Frontal cortex (tissue), 4 donors: ENCODE data around the gene DTYMK. TPM values are rescaled to one million over a fixed set of nuclear protein-coding genes. Genes with fewer than 3 reads are reported as not detected.
A peak's percentile ranks its signal among the peaks of the same experiment; 100 is the strongest.
"Not testable (repeated sequence)": the region's sequence is repeated elsewhere in the genome, so short reads cannot be mapped to it uniquely, and the experiment has no call there.

Source experiments
- DNase-seq, 2 donors: peaks; one replicate each; pipeline ENCODE4 v3.0.0; 2012; ENCODE audit warnings: low spot score in 2 of 2
- FAIRE-seq: peaks from 2 replicates; lab custom pipeline; 2012; peaks lifted over from hg19 to GRCh38; lab: Jason Lieb, UNC
- total RNA-seq: library from RNA; depleted of rRNA; stranded (reverse); fragments of >200 nt; gene quantifications from one replicate; pipeline ENCODE4 v1.2.3, GENCODE V29; 2014
- donor health status: control.
- donor health status: control.
- donor health status: control.

Gene DTYMK
- total RNA-seq, 1 donor from 2014 or later: 8.6 TPM

DNA sequence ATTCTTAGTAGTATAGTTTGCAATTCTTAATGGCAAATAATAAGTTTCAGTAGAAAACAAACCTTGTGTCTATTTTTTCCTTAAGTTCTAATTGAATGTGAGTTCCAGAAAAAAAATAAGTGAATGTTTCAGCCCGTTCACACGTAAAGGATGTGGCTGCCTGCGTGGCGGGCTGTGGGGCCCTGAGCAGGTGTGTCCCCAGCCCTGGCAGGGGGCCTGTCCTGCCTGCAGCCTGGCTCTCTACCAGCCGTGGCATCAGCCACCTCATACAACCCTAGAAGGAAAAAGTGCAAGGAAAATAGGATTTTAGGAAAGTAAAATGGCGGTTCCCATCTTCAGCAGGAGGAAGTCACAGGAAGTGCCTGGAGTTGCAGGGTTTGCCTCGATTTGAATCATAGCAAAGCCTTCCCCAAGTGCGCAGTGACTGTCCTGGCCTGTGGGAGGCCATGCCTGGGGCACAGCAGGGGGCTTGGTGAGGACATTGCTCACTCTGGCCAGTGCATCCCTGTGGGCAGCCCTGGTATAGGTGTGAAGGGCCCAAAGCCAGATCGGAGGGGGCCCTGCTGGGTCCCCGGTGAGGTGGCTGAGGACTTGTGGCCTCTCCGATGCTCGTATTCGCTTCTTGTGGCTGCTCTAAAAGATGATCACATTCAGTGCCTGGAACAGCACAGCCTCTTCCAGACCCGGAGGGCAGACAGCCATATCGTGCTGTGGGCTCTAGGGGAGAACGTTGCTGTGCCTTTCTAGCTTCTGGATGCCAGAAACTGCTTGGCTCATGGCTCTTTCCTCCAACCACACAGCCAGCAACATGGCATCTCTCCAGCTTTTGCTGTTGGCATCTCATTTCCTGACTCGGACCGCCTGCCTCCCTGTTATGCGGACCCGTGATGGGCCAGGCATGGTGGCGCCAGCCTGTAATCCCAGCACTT, 12.6 kb downstream of the DTYMK start:
- DNase-seq: no peak
- FAIRE-seq: no peak

DNA sequence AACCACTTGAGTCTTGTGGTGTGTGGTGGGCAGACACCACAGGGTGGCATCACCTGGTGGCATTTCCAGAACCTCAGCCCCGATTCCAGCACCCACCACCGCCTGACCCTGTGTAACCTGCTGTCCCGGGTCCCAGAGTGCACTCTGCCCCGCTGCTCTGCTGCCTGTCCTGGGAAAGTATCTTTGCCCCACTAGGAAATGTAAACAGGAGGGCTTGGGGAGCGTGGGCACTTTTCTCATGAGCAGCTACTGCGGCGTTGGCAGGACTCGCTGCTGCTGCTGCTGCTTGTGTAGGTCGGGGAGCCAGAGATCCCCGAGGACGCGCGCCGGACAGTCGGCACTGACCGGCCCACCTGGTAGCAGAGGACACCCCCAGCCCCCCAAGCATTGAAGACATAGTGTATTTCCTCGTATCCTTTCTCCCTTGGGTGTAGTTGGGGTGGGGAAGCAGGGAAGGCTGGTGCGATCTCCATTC, 13.4 kb downstream of the DTYMK start:
- no peak for FAIRE-seq
- DNase-seq: no peak

DNA sequence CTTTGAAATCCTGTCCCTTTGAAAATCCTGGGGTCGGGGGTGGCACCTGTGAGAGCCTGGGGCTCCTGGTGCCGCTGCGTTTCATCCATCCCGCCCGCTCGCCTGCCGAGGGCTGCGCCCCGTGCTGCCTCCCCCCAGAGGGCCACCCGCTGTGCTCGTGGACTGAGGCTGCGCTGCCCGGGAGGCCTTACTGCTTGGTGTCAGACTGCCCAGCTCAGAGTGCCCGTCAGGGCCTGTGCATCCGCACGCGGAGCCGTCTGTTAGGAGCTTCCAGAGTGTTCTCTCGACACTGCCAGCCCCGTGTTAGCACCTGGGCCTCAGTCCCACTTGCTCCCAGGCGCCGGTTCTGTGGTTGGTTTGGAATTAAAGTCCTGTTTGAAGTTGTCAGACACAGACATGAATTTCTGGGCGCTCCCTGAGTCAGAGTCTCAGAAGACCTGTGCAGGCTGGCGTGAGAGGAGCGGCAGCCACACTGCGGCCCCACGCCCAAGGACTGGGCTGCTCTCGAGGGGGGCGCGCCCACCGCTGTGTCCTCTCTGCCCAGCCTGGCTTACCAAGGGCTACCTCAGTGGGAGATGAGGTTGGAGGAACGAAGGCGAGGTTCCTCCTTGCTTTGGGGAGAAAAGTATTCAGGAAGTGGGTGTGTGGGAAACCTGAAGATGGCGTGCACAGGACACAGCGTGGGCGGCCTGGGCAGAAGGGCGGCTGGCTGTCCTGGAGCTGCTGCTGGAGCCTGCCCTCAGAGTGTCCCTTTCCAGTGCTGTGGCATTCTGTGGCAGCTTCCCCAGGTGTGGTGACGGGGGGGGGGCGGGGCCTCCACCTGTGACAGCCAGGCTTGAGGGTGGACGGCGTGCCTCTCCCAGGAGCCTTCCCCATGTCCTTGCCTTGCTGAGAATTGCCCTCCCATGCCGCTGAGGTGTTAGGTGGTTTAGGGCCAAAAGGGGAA, 14.1 kb downstream of the DTYMK start:
- no peak for DNase-seq
- no peak for FAIRE-seq

DNA sequence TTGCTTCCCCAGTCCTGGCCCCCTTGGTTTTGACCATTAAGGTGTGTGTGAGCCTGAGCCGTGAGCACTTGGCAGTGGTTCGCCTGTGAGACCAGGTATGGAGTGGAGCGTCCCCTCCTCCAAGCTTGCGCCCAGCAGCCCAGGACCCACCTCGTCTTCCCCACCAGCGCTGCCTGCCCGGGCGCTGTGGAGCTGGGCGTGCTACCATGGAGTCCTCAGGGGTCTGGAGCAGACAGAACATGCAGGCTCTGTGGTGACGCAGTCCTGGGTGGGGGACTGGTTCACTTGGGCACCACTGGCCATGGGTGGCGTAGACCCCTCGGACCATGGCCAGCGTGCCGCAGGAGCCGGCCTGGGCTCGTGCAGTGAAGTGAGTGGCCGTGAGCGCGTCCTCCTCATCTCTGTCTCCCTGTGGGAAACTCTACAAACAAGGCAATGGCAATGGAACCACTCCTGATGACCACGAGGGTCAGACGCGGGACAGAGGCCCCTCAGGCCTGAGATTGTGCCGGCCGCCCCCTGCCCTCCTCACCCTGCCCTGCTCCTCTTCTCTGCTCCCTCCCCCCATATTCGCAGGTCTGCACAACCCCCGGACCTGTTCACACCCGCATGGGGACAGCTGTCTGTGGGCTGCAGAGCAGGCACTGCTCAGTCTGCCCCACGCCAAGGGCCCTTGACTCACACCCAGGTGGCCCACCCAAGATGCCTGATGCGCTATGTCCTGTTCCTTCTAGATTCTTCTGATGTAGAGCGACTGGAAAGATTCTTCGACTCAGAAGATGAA, 15.0 kb downstream of the DTYMK start:
- FAIRE-seq (no peak), DNase-seq (no peak)

DNA sequence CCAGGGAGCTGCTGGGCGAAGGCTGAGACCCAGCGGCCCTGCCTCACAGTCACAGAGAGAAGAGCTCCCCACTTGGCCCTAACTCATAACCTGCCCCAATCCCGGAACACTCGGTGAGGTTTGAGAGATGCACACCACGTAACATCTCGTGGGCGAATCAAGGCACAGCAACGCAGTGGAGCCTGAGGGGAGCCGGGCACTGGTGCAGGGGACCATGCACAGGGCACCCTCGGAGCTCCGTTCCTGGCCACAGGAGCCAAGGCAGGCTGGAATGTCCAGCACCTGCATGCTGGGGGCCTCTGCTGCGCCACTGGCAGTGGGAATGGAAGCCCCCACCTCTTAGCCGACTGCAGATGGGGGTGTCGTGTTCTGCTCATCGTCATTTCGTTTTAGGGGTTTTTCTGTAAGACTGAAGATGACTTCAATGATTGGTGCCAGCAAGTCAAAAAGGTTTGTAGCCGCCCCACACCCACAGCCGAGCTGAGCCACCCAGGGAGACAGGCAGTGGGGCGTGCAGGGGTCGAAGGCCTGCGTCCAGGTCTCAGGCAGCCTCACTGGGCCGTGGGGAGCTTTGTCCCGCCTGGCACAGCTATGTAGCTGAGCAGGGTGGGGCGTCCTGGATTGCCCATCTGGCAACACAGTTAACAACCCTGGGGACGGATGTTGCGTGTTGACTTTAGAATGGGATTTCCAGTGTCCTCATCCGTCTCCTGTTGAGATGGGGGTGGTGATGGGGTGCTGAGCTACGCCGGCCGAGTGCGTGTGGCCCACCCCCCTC, 16.1 kb downstream of the DTYMK start:
- no peak for FAIRE-seq

DNA sequence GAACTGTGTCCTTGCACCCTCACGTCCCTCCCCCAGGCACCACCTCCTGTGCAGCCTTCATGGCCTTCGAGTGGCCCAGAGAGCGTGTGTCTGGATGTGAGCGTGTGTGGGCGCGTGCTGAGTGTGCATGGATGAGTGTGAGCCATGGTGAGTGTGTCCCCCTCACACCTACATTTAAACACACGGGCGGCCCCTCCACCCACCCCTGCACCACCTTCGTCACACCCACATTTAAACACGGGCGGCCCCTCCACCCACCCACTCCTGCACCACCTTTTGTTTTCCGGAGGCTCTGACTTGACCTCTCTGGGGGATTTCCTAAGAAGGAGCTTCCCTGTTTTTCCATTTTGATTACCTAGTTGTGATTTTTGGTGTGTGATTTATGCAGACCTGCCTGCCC, 17.8 kb downstream of the DTYMK start:
- no peak for FAIRE-seq
- no peak for DNase-seq

More for the DNA sequence above, 16.1 kb downstream of the DTYMK start:
- DNase-seq: no peak

DNA sequence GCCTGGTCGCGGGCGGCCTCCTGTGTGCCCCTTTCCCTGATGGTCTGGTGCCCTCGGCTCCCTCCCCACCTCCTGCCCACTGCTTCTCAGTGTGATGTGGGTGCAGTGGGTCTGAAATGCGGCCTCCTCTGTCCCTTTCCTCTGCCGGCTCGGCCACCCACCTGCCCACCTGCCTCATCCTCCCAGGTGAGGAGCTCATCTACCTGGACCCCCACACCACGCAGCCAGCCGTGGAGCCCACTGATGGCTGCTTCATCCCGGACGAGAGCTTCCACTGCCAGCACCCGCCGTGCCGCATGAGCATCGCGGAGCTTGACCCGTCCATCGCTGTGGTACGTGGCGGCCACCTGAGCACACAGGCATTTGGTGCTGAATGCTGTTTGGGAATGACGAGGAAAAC, 18.3 kb downstream of the DTYMK start:
- no peak for FAIRE-seq
- DNase-seq: no peak

DNA sequence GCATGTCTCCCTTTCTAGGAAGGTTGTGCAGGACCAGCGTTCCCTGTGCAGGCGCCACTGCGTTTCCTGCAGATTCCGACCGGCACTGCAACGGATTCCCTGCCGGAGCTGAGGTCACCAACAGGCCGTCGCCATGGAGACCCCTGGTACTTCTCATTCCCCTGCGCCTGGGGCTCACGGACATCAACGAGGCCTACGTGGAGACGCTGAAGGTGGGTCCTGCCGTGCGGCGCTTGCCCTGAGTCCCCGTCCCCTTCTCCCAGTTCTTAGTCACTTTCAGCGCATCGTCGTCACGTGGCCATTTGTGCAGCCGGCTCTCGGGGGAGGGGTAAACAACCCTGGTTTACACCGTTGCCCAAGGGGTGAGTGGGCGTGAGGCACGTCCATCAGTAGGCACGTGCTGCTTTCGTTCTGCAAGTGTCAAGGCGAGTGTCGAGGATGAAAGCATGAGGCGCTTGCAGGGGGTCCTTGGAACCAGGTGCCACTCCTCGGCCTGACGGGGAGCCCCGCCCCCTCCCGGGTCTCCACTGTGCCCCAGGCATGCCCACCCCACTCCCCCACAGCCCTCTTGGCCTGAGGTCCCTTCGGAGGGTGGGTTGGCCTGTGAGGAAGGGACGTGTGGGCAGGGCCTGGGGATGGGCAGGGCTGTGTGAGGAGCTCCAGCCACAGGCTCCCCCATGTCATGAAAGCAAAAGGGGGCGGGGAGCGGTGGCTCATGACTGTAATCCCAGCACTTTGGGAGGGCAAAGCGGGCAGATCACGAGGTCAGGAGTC, 19.8 kb downstream of the DTYMK start:
- DNase-seq: no peak
- FAIRE-seq: no peak

DNA sequence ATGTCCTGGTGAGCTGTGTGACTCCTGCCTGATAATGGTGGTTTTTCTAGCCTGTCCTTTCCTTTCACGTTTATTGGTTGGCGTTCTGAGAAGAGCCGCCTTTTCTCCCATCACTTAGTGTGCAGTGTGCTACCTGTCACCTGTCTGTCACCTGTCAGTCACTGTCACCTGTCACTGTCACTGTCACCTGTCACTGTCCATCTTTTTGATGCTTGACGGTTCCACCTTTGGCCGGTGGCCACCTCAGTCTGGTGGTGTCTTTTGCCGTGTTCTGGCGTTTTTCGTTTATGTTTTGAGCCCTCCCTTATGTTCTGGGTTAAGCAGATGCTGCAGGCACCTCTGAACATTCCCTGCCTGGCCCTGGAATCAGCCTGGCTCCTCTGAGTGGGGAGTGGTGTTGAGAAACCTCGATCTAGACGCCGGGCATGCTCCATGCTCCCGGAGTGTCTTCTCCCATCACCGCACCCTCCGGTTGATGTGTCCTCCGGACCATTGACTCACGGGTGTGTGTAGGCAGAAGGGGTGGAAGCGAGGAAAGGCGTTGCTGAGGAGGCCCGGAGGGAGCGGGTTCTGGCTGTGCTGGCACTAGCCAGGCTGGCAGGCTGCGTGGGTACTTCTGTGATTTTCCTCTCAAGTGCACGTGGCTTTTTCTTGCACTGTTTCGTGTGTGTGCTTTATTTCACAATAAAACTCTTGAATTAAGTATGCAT, 20.7 kb downstream of the DTYMK start:
- no peak for FAIRE-seq
- DNase-seq: no peak

DNA sequence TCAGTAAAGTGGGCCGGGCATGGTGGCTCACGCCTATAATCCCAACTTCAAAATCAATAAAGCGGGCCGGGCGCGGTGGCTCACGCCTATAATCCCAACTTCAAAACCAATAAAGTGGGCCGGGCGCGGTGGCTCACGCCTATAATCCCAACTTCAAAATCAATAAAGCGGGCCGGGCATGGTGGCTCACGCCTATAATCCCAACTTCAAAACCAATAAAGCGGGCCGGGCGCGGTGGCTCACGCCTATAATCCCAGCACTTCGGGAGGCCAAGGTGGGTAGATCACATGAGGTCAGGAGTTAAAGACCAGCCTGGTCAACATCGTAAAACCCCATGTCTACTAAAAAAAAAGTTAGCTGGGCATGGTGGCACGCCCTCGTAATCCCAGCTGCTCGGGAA, 23.9 kb downstream of the DTYMK start:
- FAIRE-seq, DNase-seq: not testable (repeated sequence)

DNA sequence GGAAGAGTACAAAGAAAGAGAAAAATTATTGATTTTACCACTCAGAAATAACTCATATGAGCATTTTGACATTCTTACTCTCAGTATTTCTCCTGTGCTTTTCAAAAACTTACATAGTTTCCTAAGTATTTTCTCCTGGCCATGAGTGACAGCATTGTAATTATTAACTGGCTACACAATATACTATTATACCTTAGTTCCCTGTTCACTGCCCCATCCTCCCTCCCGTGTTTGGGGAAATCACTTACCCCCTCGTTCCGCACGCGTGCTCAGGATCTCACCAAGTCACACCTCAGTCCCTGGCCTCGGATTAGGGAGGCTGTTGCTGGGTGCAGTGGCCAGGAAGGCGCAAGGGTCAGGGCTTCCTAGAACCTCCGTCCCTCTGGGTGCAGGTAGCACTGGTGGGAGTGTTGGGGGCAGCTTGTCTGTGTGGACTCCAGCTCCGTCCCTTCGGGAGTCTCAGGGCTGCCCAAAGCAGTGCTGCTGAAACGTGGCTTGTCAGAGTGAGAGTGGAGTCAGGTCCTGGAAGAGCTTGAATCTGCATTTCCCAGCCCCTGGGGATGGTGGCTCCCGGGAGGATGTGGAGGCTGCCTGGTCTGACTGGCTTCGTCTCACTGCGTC, 25.9 kb downstream of the DTYMK start:
- no peak for FAIRE-seq

DNA sequence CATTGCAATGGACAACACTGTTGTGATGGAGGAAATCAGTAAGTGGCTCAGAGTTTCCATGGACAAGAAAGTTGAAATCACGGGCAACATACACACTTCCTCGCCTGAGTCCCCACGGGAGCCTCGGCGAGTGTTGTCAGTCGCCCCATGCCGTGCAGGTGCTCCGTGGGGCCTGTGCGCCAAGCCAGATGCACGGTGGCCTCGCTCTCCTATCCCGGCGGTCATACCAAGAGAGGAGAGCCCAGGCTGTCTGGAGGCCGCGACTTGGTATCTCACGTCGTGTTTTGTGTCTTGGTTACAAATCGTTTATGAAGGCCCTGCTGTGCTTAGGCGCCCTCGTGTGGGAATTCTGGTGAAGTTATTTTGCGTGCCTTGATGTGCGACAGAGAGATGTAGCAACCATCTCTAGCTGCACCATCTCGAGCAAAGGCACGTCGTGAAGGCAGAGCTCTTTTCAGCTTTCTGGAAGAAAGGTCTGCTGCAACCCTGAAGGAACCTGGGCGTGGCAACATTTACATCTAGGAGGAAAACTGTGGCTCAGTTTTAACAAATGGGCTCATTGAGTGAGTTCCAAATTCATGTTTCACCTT, 27.4 kb downstream of the DTYMK start:
- FAIRE-seq: no peak
- peak in 1 of 2 donors; percentile 68 for DNase-seq

More for the DNA sequence above, 25.9 kb downstream of the DTYMK start:
- DNase-seq: no peak

DNA sequence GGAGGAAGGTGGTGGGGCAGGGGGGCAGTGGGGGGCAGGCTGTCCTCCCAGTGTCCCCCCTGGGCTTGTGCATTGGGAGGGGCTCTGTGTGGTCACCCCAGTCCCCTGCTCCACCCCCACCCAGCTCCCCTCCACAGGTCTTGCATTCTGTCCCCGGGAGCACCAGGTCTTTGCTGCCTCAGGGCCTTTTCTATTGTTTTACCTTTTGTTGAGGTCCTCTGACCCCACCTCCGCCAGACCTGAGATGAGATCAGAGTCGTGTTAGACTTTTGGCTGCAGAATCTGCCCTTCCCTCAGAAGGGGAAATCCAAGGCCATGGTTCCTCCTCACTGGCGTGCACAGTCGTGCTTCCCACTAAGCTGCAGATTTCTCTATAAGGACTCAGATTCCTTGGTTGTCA, 28.3 kb downstream of the DTYMK start:
- DNase-seq: no peak
- no peak for FAIRE-seq

DNA sequence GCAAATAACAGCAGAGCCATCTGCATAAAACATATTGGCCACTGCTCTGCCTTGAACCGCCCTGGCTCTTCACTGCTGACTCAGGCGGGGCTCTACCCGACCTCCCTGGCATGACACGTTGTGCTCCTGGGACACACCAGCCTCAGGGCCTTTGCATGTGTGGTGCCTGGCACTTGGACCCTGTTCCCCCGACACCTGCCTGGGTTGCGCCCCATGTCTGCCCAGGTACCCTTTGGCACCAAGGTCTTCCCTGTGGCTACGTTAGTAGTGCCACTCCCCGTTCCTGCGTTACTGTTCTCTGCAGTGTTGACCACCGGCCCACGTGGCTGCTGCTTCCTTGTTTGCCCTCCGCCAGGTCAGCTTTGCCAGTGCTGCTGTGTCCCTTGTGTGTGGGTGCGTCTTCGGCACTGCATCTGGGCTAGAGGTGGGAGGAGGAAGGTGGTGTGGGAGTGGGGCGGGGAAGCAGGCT, 28.8 kb downstream of the DTYMK start:
- DNase-seq: no peak

DNA sequence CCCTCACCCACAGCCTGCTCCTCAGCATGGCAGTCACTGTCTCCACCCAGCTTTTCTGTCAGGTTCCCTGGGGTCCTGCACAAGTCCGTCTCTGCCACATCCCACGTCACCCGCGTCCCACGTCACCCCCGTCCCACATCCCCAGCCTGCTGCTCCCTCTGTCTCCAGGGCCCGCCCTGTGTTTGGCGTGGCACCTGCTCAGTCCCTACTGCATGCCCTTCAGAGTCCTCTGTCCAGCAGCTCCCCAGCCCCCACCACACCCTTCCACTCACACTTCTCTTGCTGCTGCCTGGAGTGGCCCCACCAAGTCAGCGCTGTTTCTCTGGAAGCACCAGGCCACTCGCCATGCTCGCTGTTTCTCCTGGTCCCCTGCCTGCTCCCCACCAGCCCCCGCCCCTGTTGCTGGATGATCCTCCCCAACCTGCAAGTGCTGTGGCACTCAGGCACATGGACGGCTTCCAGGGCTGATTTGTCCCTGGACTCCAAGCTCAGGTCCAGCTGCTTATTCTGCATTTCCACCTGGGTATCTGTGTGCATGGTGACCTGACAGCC, 30.3 kb downstream of the DTYMK start:
- FAIRE-seq (no peak), DNase-seq (no peak)

More for the DNA sequence above, 28.8 kb downstream of the DTYMK start:
- FAIRE-seq: no peak

DNA sequence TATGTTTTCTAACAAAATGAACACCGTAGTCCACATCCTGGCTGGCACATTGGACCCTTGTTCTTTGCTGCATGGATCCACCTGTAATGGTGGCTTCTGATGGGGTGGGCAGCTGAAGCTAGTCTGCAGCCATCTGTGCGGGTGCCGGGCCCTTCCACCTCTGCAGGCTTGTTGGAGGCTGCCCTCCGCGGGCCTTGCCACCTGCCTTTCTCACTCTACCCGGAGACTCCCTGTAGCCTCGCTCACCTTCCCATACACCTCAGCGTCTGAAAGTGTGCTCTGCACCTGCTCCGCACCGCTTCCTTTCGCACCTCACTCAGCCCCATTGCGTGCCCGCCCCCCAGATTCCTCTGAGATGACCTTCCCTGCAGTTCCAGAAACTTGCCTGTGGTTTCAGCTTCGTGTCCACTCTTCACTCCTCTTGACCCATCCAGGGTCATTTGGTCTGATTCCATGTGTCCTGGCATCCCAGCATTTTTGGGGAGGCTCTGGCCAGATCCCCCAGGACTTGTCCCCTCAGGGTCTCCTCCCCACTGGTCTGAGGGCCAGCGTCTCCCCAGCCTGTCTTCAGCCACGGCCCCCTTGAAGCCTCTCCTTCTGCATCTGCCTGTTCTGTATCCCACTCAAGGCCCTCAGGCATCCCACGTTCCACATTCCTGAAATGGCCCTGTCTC, 31.0 kb downstream of the DTYMK start:
- DNase-seq (no peak), FAIRE-seq (no peak)
